Right atrium auricular region (tissue), 2 donors: ENCODE measurements around the gene CSK. TPM values are rescaled to one million over a fixed set of nuclear protein-coding genes. Genes with fewer than 3 reads are reported as not detected.
A peak's percentile ranks its signal among the peaks of the same experiment; 100 is the strongest.

Experiments used
- DNase-seq: peaks from one replicate; pipeline ENCODE4 v3.0.0-alpha.2; 2019; ENCODE audit warnings: low spot score
- H3K27ac ChIP-seq, 2 donors: fragments of 200-600 bp; sonication (generic); 1 replicate in 1 of 2; 2 replicates in 1 of 2; pipeline ENCODE4 v1.5.1; 2016 to 2019
- H3K27me3 ChIP-seq, 2 donors: fragments of 200-600 bp; sonication (generic); one replicate each; pipeline versions ENCODE4 v1.5.1 to v1.6.0; 2017 to 2019
- H3K36me3 ChIP-seq: fragments of 200-600 bp; sonication (generic); one replicate; pipeline ENCODE4 v1.5.1; 2016
- H3K4me1 ChIP-seq, 2 donors: fragments of 200-600 bp; sonication (generic); one replicate each; pipeline versions ENCODE4 v1.5.1 to v1.6.0; 2017 to 2019
- H3K4me3 ChIP-seq, 2 donors: fragments of 200-600 bp; sonication (generic); 1 replicate in 1 of 2; 2 replicates in 1 of 2; pipeline ENCODE4 v1.5.1; 2017 to 2019; ENCODE audit warnings: mild to moderate bottlenecking in 1 of 2, moderate library complexity in 1 of 2
- H3K9me3 ChIP-seq, 2 donors: fragments of 200-600 bp; sonication (generic); one replicate each; pipeline ENCODE4 v1.5.1; 2019
- total RNA-seq, 2 donors: library from RNA; depleted of rRNA; stranded (reverse); fragments of >200 nt; gene quantifications; one replicate each; pipeline ENCODE4 v1.1.0, GENCODE V29; 2016
- TF ChIP-seq, protein P1 (sequence below), 2 donors: fragments of 200-600 bp; sonication (generic); IDR thresholded peaks; one replicate each; pipeline ENCODE4 v1.5.1; 2019; ENCODE audit warnings: antibody characterized with exemption in 2 of 2

Gene CSK
- total RNA-seq, 2 donors from 2014 or later, result 25.6 to 26.8 TPM

DNA sequence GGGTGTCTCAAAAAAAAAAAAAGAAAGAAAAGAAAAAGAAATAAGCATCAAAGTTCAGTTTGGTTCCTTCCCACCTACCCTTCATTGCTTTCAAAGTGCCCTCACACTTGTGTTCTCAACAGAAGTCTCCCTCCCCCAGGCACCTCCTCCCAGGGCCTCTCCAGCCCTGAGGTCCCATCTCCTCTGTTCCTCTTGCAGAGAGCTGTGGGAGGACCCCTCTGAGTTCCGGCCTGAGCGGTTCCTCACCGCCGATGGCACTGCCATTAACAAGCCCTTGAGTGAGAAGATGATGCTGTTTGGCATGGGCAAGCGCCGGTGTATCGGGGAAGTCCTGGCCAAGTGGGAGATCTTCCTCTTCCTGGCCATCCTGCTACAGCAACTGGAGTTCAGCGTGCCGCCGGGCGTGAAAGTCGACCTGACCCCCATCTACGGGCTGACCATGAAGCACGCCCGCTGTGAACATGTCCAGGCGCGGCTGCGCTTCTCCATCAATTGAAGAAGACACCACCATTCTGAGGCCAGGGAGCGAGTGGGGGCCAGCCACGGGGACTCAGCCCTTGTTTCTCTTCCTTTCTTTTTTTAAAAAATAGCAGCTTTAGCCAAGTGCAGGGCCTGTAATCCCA, 27.2 kb upstream of the CSK start:
- Histone ChIP-seq H3K27ac (no peak overlapping the region), H3K4me1 (no peaks in the 10 kb centered on the region), H3K27me3 (no peaks in the 10 kb centered on the region), H3K4me3 (no peak overlapping the region), H3K9me3 (no peaks in the 10 kb centered on the region), H3K36me3 (no peaks in the 10 kb centered on the region)
- TF ChIP-seq, protein P1, sequence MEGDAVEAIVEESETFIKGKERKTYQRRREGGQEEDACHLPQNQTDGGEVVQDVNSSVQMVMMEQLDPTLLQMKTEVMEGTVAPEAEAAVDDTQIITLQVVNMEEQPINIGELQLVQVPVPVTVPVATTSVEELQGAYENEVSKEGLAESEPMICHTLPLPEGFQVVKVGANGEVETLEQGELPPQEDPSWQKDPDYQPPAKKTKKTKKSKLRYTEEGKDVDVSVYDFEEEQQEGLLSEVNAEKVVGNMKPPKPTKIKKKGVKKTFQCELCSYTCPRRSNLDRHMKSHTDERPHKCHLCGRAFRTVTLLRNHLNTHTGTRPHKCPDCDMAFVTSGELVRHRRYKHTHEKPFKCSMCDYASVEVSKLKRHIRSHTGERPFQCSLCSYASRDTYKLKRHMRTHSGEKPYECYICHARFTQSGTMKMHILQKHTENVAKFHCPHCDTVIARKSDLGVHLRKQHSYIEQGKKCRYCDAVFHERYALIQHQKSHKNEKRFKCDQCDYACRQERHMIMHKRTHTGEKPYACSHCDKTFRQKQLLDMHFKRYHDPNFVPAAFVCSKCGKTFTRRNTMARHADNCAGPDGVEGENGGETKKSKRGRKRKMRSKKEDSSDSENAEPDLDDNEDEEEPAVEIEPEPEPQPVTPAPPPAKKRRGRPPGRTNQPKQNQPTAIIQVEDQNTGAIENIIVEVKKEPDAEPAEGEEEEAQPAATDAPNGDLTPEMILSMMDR (IDR thresholded peaks at IDR 0.05), result no peak
- no peak for DNase-seq

DNA sequence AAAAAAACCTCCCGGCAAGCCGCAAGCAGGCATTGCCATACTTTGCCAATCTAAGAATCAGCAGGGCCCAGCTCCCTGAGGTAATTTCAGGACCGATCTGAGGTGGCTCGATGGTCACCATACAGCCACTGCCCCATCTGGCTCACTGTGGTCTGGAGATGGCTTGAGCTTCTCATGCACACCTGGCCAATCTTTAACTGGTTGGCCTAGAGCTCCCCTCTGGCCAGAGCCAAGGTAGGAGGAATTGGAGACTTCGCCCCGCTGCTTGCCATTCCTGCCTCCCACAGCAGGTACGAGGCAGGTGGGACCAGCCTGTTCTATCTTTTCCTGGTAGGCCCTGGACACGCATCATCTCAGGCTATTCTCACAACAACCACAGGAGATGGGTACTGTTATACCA, 23.1 kb upstream of the CSK start:
- H3K36me3 ChIP-seq, result no peaks in the 10 kb centered on the region
- no peaks in the 10 kb centered on the region for H3K27me3 ChIP-seq
- TF ChIP-seq, protein P1 (IDR thresholded peaks at IDR 0.05), result no peak
- H3K27ac ChIP-seq, result no peak overlapping the region
- DNase-seq, result no peak
- peaks cover 0 to 8% of the 10 kb centered on the region in 2 donors for H3K4me1 ChIP-seq
- no peaks in the 10 kb centered on the region for H3K9me3 ChIP-seq
- H3K4me3 ChIP-seq, result no peak overlapping the region

DNA sequence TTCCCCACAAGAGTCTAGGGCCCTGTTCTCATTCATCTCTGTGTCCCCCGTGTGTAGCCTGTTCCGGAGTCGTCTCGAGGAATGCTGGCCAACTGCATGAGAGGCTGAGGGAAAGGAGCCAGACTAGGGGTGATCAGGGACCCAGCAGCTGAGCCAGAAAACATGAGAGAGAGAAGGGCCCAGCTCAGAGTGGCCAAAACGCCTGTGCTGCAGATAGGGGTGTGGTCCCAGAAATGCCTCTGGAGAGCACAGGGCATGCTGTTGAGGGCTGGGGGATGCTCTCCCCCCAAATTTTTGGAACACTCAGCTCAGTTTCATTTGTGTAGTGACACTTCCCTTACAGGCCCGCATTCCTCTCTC, 19.1 kb upstream of the CSK start:
- no peaks in the 10 kb centered on the region for H3K27me3 ChIP-seq
- H3K4me3 ChIP-seq, result no peak overlapping the region
- H3K27ac ChIP-seq, result peak overlapping the region in 1 of 2 donors; percentile 4
- no peaks in the 10 kb centered on the region for H3K36me3 ChIP-seq
- no peak for DNase-seq
- H3K9me3 ChIP-seq, result no peaks in the 10 kb centered on the region
- peaks cover 0 to 8% of the 10 kb centered on the region in 2 donors for H3K4me1 ChIP-seq
- TF ChIP-seq, protein P1 (IDR thresholded peaks at IDR 0.05), result no peak

DNA sequence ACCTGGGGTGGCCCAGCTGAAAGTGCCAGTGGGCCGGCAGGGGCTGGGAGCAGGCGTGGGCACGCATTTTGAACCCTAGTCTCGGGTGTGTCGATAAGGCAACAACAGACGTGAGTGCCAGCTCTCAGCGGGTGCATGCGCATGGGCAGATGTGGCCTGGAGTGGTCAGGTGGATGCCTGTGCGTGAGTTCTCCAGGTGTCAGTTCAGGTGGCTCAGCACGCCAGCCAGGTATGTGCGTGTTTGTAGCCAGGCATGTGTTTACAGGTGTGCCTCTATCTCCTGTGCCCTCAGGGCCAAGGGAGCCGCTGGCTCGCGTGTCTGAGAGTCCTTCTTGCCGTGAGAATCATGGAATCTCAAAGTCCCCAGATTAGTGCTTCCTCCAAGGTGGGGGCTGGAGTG, 18.5 kb upstream of the CSK start:
- no peak for DNase-seq
- Histone ChIP-seq H3K36me3 (no peaks in the 10 kb centered on the region), H3K4me3 (no peak overlapping the region), H3K27me3 (no peaks in the 10 kb centered on the region), H3K9me3 (no peaks in the 10 kb centered on the region), H3K4me1 (peaks cover 0 to 10% of the 10 kb centered on the region in 2 donors), H3K27ac (peak overlapping the region in 1 of 2 donors; percentile 4)
- TF ChIP-seq, protein P1 (IDR thresholded peaks at IDR 0.05), result no peak

DNA sequence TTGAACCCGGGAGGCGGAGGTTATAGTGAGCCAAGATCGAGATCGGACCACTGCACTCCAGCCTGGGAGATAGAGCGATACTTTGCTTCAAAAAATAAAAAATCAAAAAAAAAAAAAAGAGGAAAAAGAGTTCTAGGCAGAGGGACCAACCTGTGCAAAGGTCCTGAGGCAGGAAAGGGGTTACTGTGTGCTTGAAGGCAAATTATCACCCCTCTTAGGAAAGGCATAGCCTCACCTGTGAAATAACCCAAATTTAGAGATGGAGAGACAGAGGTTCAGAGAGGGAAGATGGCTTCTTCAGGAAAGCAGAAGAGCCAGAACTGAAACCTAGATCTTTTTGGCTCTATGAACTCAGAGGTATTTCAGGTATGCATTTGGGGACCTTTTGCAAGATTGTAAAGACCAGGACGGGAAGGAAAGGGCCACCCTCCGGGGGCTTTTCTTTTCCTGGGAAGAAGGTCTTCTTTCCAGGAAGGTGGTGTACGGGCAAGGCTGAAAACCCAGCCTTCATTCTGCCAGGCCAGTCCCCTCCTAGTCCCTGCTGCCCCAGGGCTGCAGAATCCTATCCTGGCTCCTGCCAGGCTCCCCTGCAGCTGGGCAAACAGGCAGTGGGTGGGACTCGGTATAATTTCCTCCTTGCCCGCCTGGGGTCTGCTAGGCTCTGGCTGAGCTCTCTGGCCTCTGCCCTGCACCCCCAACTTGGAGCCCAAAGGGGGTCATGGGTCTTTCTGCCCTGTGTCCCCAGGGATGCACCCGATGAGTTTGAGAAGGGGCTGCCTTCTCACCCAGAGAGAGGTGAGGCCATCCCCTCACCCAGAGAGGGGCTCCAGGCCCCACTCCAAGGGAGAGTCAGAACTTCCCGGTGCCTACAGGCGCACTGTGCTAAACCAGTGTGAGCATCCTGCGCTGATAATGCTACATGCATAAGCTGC, 14.4 kb upstream of the CSK start:
- DNase-seq, result no peak
- TF ChIP-seq, protein P1 (IDR thresholded peaks at IDR 0.05), result no peak
- Histone ChIP-seq H3K27ac (no peak overlapping the region), H3K4me1 (peaks cover 0 to 23% of the 10 kb centered on the region in 2 donors), H3K27me3 (no peaks in the 10 kb centered on the region), H3K4me3 (no peak overlapping the region), H3K9me3 (no peaks in the 10 kb centered on the region), H3K36me3 (no peaks in the 10 kb centered on the region)
